HG03103 (cell line): ENCODE measurements around the gene SOCS3.
"Not testable (repeated sequence)": the region's sequence is repeated elsewhere in the genome, so short reads cannot be mapped to it uniquely, and the experiment has no call there.

Experiments
- ATAC-seq: cut with Tn5 transposase; IDR thresholded peaks from one replicate; pipeline ENCODE4 v1.9.1; 2021; ENCODE audit warnings: low read depth; ENCODE audit not compliant: unreplicated experiment

SOCS3 gene

DNA sequence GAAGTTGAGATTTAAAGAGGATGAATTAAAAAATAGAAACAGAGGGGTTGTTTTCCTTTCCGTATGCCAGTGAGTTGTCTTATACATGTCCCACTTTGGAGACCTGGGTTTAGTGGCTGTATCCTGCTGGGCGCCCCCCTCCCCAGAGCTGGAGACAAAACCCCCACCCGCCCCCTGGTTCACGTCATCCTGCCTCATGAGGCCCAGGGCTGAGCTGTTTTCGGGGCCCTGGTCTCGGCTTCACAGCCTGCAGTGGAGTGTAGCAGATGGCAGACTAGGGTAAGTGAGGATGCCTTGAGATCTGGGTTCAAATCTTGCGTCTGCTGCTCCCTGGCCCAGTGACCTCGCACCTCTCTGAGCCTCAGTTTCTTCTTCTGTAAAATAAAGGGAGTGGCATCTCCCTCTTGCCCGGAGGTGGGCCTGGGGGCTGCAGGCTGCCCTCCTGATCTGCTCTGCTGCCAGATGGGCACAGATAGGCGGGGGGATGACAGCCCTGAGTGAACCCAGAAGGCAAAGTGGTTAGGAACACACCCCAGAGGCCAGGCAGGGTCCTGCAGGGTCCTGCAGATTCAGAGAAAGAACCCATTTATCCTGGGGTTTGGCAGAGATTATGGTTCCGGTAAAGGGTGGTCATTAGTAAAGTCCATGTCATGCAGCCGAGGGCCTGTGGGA lies 45.1 kb downstream of the SOCS3 start:
- ATAC-seq, result no peak

DNA sequence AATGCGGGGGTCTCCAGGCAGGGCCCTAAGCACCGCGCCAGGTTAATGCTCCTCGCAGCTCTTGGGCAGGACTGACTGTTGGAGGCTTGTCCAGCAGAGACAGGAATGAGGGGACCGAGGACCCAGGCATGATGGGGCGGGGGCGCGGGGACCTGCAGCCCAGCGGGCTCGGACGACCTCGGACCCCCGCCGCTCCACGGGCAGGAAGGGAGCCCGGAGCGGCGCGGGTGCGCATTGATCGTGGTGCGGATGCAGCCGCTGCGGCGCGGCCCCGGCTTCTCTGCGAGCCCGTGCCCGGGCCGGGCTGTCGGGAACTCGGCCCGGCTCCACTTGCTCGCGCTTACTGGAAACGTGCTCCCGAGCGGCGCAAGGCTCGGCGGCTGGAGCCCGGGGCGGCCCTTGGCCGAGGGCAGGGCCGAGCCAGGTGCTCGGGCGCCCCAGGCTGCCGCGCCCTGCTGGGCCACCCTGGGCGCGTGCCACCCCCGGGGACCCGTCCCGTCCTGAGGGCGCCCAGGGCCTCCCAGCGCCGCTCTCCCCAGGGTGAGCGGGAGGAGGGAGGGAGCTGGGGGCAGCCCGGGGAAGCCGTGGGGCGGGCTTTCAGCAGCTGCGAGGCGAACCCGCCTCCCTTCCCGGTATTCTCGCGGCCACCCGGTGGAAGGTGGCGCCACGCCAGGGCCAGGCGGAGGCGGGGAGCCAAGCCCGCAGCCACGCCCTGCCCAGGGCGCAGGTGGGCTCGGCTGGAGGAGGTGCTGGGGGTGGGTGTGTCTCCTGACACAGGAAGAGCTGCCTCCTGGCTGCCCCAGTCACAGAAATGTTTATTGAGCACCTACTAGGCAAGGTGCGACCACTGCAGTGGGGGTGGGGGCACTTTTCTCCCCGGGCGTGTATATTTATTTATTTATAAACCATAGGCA lies 45.9 kb downstream of the SOCS3 start:
- ATAC-seq, result no peak

DNA sequence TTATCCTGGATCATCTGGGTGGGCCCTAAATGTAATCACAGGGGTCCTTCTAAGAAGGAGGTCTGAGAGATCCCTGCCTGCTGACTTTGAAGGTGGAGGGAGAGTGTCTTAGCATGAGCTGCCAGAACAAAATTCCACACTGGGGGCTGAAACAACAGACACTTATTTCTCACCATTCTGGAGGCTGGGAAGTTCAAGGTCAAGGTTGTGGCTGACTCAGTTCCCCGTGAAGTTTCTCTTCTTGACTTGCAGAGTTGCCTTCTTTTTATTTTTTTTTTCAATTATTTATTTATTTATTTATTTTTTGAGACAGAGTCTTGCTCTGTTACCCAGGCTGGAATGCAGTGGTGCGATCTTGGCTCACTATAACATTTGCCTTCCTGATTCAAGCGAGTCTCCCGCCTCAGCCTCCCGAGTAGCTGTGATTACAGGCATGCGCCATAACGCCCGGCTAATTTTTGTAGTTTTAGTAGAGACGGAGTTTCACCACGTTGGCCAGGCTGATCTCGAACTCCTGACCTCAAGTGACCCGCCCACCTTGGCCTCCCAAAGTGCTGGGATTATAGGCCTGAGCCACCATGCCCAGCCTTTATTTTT lies 50.1 kb downstream of the SOCS3 start:
- ATAC-seq, result not testable (repeated sequence)

DNA sequence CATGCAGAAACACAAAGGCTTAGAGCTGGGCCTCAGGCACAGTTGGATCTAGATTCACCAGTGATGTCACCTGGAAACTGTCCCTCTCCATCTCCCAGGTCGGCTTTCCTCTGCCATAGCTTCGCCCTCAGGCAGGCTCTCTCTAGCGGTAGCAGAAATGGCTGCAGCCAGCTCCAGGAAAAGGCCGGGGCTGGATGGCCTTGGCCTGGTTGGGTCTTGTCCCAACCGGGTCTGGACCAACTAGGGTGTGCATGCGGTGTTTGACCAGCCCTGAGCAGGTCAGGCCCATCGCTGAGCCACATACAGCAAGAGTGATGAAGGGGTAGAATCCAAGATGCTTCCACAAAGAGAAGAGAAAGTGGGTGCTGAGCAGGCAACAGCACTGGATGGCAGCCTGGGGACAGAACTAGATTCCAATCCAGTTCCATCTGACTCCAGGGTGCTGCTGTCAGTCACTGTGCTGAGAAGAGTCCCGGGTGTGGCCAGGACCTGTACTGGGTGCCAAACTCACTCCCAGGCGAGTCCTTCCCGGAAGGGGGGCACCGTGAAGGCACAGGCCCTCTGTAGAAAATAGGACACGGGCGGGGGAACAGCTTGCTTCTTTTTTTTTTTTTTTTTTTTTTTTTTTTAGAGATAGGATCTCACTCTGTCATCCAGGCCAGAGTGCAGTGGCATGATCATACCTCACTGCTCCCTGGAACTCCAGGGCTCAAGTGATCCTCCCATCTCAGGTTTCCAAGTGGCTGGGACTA lies 51.8 kb downstream of the SOCS3 start:
- ATAC-seq, result no peak

DNA sequence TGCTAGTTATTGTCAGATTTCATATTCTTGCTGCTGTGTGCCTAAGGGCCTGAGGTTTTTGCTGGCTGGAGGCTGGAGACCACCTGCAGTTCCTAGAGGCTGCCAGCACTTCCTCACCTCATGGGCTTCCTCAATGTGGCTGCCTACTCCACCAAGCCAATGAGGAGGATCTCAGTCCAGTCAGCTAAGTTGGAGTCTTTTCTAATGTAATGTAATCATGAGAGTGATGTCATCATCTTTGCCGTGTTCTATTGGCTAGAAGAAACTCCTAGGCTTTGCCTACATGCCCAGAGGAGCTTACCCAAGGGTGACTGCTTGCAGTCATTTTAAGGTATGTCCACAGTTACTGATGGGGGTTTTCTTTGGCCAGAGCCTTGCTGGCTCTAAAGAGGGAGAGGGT lies 53.0 kb downstream of the SOCS3 start:
- no peak for ATAC-seq
